ENCODE measurements around the gene CHRNG.
A peak's percentile ranks its signal among the peaks of the same experiment; 100 is the strongest.

The CHRNG gene

DNA sequence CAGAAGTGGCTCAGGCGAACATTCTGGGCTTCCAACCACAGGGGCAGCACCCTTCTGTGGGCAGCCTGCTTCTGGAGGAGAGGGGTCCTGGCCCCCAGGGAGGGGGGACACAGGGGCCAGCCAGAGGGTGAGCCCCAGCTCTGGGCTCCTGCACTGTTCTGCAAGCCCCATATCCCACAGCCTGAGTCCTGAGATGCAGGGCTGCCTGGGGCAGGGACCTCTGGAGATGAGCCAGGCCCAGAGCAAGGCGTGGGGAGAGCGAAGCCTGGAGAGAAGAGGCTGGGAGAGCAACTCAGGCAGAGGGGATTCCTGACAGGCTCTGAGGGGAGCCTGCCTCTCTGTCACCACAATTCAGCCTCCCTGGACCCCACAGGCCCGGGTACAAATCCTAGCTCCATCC is 32.8 kb upstream of the CHRNG start:
- no peak for DNase-seq (ENCODE audit: low read depth in 3 of 3)

DNA sequence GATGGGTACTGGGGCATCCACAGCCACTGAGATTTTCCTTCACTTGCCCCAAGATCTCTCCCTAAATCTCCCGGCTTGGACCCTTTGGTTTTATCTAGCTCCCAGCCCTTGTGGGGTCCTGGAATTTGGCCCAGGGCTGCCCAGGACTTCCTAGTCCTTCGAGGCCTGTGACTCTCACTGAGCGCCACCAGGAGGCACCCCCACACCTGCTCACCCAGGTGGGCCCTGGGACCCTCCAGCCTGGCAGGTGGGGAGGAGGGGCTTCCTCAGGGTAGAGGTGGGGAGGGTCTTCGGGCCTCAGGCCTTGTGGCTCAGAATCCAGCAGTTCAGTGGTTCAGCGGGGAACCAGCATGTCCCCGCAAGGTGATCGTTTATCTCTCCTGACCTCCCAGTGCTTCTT is 31.2 kb upstream of the CHRNG start:
- DNase-seq (ENCODE audit: low read depth in 3 of 3): no peak

DNA sequence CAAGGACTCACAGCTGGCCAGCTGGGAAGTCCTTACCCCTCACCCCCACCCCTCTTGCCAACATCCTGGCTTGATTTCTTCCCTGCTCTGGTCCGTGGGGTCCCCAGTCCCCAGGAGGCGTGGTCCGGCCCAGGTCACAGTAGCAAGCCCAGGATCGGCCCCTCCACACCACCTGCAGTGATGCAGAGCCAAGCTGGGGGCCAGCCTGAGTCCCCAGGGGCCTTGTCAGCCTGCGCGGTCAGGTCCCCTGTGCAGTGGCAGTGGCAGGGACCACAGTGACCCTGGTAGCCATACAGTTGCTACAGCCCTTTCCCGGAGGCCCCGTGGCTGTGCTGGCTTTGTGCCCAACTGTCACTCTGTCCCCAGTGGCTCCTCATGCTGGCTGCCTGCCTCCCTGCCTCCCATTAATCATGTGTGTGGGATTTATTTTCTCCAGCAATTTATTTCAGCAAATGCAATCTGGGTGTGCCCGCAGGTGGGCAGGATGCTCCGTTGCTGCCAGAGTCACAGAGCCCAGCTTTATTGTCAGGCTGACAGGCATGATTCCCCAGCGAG is 28.1 kb upstream of the CHRNG start:
- no peak for DNase-seq (ENCODE audit: low read depth in 3 of 3)

DNA sequence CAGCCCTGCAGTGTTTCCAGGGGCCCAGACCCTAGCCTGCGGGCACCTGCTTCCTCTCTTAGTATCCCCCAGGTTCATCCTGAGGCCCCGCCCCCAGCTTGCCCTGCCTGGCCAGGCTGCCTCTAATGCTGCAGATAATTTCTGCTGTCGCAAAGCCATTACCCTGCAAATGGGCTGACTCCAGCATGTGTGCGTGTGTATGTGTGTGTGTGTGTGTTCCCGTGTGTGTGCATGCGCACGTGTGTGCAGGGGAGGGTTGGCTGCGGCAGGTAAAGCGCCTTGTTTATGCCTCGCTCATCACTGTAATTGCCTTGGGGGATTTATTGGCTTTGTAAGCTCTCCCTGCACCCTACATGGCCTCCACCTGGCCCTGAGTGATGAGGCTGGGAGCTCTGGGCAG is 26.9 kb upstream of the CHRNG start:
- DNase-seq (ENCODE audit: low read depth in 3 of 3): no peak

- DNase-seq (ENCODE audit: low read depth in 3 of 3): no peak
Observed at GRCh38 chr2:232513353-232513752, 26.1 kb upstream of the CHRNG start.

DNA sequence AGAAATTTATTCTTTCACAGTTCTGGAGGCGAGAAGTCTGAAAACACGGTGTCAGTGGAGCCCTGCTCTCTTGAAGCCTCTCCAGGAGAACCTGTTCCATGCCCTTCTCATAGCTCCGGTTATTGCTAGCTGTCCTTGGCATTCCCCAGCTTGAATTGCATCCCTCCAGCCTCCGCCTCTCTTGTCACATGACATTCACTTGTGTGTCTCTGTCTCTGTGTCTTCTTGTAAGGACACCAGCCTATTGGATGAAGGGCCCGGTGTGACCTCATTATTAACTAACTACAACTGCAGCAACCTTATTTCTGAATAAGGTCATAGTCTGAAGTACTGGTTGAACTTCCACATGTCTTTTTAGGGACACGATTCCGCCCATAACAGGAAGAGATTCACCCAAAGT is 23.9 kb upstream of the CHRNG start:
- no peak for DNase-seq (ENCODE audit: low read depth in 3 of 3)

- no peak for DNase-seq (ENCODE audit: low read depth in 3 of 3)
Observed at GRCh38 chr2:232516551-232516950, 22.9 kb upstream of the CHRNG start.

DNA sequence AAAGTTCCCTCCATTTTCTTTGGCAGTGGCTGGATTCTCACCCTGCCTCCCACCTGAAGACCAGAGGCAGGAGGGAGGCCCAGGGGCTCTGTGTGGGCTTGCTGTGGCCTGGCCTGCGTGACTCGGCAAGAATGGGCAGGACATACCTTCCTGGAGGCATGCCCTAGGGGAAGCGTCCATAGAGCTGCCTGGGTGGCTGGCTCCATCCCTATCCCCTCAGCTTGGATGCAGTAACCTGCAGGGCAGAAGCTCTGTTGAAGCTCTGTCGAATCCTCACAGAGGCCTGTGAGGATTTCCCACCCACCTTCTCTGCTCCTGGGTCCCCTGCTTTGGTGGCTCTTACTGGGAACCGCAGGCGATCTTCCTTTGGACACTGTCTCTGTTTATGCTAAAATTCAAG is 20.6 kb upstream of the CHRNG start:
- DNase-seq (ENCODE audit: low read depth in 3 of 3): no peak

GRCh38 chr2:232519581-232520438 is 19.7 kb upstream of the CHRNG start, which contains the start of gene PRSS56:
TSS of gene PRSS56 (plus strand) at chr2:232520388. CDS start at chr2:232520599, 211 bp downstream.
- no peak for DNase-seq (ENCODE audit: low read depth in 3 of 3)

- no peak for DNase-seq (ENCODE audit: low read depth in 3 of 3)
Observed at GRCh38 chr2:232520489-232520888, 19.0 kb upstream of the CHRNG start.

- no peak for DNase-seq (ENCODE audit: low read depth in 3 of 3)
Observed at GRCh38 chr2:232521098-232521497, 18.4 kb upstream of the CHRNG start.

DNA sequence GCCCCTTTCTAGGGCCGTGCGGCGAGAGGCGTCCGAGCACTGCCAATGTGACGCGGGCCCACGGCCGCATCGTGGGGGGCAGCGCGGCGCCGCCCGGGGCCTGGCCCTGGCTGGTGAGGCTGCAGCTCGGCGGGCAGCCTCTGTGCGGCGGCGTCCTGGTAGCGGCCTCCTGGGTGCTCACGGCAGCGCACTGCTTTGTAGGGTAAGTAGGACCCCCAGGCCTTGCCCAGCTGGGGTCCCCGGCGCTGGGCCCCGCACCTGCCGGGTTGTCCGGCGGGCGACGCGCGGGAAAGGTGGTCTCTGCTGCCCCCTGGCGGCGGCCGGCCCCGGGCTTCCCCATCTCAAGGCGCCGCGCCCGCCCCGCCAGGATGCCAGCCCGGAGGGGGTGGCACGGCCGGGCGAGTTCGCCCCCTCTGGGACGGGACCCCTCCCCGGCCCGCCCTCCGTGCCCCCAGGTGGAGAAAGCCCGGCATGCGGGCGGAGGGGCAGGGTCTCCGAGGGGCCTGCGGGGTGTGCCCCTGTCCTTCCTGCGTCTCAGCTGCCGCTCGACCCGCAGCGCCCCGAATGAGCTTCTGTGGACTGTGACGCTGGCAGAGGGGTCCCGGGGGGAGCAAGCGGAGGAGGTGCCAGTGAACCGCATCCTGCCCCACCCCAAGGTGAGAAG is 17.4 kb upstream of the CHRNG start:
- DNase-seq (ENCODE audit: low read depth in 3 of 3): peak in 2 of 3 donors; percentile 46 to 65

DNA sequence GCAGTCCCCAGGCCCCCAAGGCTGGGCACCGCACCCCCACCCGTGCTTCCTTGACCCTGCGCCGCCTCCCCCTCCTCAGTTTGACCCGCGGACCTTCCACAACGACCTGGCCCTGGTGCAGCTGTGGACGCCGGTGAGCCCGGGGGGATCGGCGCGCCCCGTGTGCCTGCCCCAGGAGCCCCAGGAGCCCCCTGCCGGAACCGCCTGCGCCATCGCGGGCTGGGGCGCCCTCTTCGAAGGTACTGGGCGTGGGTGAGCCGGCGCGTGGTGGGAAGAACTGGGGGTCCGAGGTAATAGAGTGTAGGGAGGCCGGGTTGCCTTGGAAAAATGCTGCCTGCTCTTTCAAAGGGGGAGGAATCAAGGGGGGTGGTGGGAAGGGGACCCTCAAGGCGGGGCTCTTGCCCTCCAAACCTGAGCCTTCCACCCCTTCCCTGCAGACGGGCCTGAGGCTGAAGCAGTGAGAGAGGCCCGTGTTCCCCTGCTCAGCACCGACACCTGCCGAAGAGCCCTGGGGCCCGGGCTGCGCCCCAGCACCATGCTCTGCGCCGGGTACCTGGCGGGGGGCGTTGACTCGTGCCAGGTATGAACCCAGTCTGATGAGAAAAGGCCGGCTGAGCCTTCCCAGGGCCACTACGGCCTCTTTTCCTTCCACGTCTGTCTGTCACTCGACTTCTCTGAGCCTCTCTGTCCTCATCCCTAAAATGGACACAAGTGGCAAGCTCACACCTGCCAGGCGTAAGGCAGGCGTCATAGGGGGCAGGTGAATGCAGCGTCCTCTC is 16.7 kb upstream of the CHRNG start:
- DNase-seq (ENCODE audit: low read depth in 3 of 3): no peak

- no peak for DNase-seq (ENCODE audit: low read depth in 3 of 3)
Observed at GRCh38 chr2:232523402-232523681, 16.1 kb upstream of the CHRNG start.

- DNase-seq (ENCODE audit: low read depth in 3 of 3): peak in 1 of 3 donors; percentile 23
Observed at GRCh38 chr2:232523682-232524597, 15.6 kb upstream of the CHRNG start.

GRCh38 chr2:232524771-232525170 is 14.7 kb upstream of the CHRNG start:
- no peak for DNase-seq (ENCODE audit: low read depth in 3 of 3)

DNA sequence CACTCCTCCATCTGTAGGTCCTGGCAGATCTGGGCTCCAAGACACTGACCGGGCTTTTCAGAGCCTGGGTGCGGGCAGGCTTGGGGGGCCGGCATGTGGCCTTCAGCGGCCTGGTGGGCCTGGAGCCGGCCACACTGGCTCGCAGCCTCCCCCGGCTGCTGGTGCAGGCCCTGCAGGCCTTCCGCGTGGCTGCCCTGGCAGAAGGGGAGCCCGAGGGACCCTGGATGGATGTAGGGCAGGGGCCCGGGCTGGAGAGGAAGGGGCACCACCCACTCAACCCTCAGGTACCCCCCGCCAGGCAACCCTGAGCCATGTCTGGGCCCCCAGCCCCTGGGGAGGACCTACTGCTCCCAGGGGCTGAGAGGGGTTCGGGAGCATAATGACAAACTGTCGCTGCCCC is 14.3 kb upstream of the CHRNG start:
- no peak for DNase-seq (ENCODE audit: low read depth in 3 of 3)

- no peak for DNase-seq (ENCODE audit: low read depth in 3 of 3)
Observed at GRCh38 chr2:232525791-232526371, 13.6 kb upstream of the CHRNG start, which contains the start of gene CHRND. TSS of gene CHRND (plus strand) at chr2:232526160. CDS start at chr2:232526216, 56 bp downstream.

DNA sequence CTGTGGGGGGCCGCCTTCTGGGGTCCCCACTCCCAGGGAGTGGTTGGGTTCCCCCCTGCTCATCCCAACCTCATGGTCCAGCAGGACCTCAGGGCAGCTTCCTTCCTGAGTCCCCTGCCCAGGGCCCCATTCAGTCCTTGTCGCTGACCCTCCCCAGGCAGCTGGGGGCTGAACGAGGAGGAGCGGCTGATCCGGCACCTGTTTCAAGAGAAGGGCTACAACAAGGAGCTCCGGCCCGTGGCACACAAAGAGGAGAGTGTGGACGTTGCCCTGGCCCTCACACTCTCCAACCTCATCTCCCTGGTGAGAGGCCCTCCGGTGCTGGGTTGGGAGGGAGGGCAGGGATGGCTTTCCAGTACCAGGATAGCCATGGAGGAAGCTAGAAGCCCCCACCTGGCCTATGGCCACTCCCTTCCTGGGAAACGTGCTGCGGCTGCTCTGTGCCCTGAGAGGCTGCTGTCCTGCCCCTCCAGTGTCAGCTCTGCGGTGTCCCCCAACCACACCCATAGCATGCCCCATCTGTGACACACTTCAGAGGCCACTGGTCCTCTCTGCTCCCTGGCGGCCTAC is 13.0 kb upstream of the CHRNG start:
- DNase-seq (ENCODE audit: low read depth in 3 of 3): no peak

DNA sequence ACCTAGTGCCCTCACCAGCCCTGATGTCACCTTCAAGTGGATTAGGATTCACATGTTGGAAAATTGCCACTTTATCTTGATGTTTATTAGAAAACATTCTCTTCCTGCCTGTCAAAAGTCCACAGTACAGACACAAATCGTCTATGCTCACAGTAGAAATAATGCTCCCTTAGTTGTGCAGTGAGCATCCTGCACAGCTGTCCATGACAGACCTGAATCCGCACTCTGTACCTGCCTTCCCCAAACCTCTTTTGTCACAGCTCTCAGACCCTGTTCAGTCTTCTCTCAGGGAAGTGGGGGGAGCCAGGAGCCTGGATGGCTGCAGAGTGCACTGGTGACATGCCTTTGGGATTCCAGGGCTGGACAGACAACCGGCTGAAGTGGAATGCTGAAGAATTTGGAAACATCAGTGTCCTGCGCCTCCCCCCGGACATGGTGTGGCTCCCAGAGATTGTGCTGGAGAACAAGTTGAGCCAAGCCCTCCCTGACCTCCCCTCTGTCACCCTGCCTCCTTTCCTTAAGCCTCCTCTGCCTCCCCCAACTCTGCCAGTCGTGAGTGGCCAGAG is 11.5 kb upstream of the CHRNG start:
- DNase-seq (ENCODE audit: low read depth in 3 of 3): no peak
